A549 (cell line): ENCODE results near the gene MCTP1. TPM values are rescaled to one million over a fixed set of nuclear protein-coding genes. Genes with fewer than 3 reads are reported as not detected.

Source experiments
- ATAC-seq, 2 experiments: fragments of 200-7000 bp in 1 of 2; fragments of >200 bp in 1 of 2; cut with Nextera tagmentation in 1 of 2; cut with Tn5 transposase in 1 of 2; 3 replicates each; pipeline versions ENCODE4 v1.8.0 to v1.9.1; 2018 to 2020; ENCODE audit warnings: mild to moderate bottlenecking in 1 of 2, moderate library complexity in 1 of 2
- CTCF ChIA-PET: fragments of 300-600 bp; sonication (Branson Sonifier 250); formaldehyde crosslinking; extraction: SDS; loops from one replicate; lab custom pipeline; 2021; ENCODE audit warnings: antibody characterized with exemption, inconsistent platforms; lab: Yijun Ruan, JAX
- POLR2A ChIA-PET: fragments of 350-600 bp; formaldehyde crosslinking; extraction: SDS; loops from one replicate; lab custom pipeline; 2021; ENCODE audit warnings: antibody characterized with exemption, inconsistent platforms; lab: Yijun Ruan, JAX
- DNase-seq, 2 experiments: peaks; one replicate each; pipeline versions ENCODE4 v3.0.0 to v3.0.0-alpha.2; 2011 to 2016; ENCODE audit warnings: low read depth in 1 of 2, low spot score in 1 of 2
- FAIRE-seq: peaks from 2 replicates; lab custom pipeline; 2011; peaks lifted over from hg19 to GRCh38; lab: Jason Lieb, UNC
- H3K27ac ChIP-seq, 2 experiments: fragments of >200 bp; sonication (Bioruptor Twin); formaldehyde crosslinking; 3 replicates each; pipeline ENCODE4 v1.5.1; 2016 to 2017
- H3K4me1 ChIP-seq: fragments of >200 bp; sonication (Bioruptor Twin); formaldehyde crosslinking; 3 replicates; pipeline ENCODE4 v1.6.1; 2016
- H3K4me2 ChIP-seq: fragments of >200 bp; sonication (Bioruptor Twin); formaldehyde crosslinking; 3 replicates; pipeline ENCODE4 v1.6.1; 2016
- H3K4me3 ChIP-seq: fragments of >200 bp; sonication (Bioruptor Twin); formaldehyde crosslinking; 3 replicates; pipeline ENCODE4 v1.5.1; 2016
- H3K9me3 ChIP-seq: fragments of >200 bp; sonication (Bioruptor Twin); formaldehyde crosslinking; 3 replicates; pipeline ENCODE4 v1.6.1; 2016
- BHLHE40 ChIP-seq: IDR thresholded peaks from 2 replicates; pipeline ENCODE4 v1.6.1; 2012; ENCODE audit warnings: low read depth, low read length, inconsistent platforms
- CBX2 ChIP-seq: fragments of 200-600 bp; sonication (generic); IDR thresholded peaks from 2 replicates; pipeline ENCODE4 v1.6.1; 2016; ENCODE audit warnings: low read depth, mild to moderate bottlenecking, borderline replicate concordance
- EHMT2 ChIP-seq: fragments of 200-600 bp; sonication (generic); IDR thresholded peaks from 2 replicates; pipeline ENCODE4 v1.6.1; 2016; ENCODE audit warnings: antibody characterized with exemption, low read depth, mild to moderate bottlenecking, moderate library complexity
- EP300 ChIP-seq, 2 experiments: fragments of >200 bp; sonication (Bioruptor Twin); formaldehyde crosslinking; IDR thresholded peaks; 2 replicates in 1 of 2; 3 replicates in 1 of 2; pipeline ENCODE4 v1.6.1; 2016 to 2017
- ESRRA ChIP-seq: fragments of 150-350 bp; IDR thresholded peaks from 2 replicates; pipeline ENCODE4 v1.6.1; 2014; ENCODE audit warnings: mild to moderate bottlenecking, low read length, borderline replicate concordance
- HMGXB4 ChIP-seq: fragments of 250-450 bp; sonication (Bioruptor Pico); IDR thresholded peaks from 2 replicates; pipeline ENCODE4 v1.5.0; 2021; ENCODE audit warnings: mild to moderate bottlenecking, moderate library complexity, borderline replicate concordance
- MAFK ChIP-seq: fragments of 450-650 bp; IDR thresholded peaks from 2 replicates; pipeline ENCODE4 v1.6.1; 2014; ENCODE audit not compliant: partially characterized antibody
- MAZ ChIP-seq: fragments of 150-350 bp; IDR thresholded peaks from 2 replicates; pipeline ENCODE4 v1.6.1; 2014; ENCODE audit warnings: antibody characterized with exemption, low read depth, low read length, borderline replicate concordance
- NFE2L2 ChIP-seq: fragments of 150-350 bp; conservative IDR thresholded peaks from 2 replicates; pipeline ENCODE4 v1.6.1; 2014; ENCODE audit warnings: low read length
- NPAS2 ChIP-seq: fragments of 250-450 bp; sonication (Bioruptor Pico); IDR thresholded peaks from 2 replicates; pipeline ENCODE4 v1.8.0; 2022; ENCODE audit warnings: mild to moderate bottlenecking, moderate library complexity, borderline replicate concordance
- POLR2AphosphoS2 ChIP-seq: conservative IDR thresholded peaks from 2 replicates; pipeline ENCODE4 v1.6.1; 2012; ENCODE audit warnings: low read length, improper control_type of control experiment, inconsistent platforms
- RAD21 ChIP-seq, 2 experiments: fragments of >200 bp in 1 of 2; sonication (Bioruptor Twin) in 1 of 2; formaldehyde crosslinking in 1 of 2; IDR thresholded peaks in 1 of 2; conservative IDR thresholded peaks in 1 of 2; 2 replicates in 1 of 2; 3 replicates in 1 of 2; pipeline ENCODE4 v1.6.1; 2012 to 2018; ENCODE audit warnings: inconsistent platforms in 1 of 2
- RFX5 ChIP-seq: fragments of 450-650 bp; IDR thresholded peaks from 2 replicates; pipeline ENCODE4 v1.7.1; 2014; ENCODE audit warnings: antibody characterized with exemption, mild to moderate bottlenecking, moderate library complexity
- WGBS: methylation state at CpG from one replicate; pipeline ENCODE4 v1.1.6; 2017; ENCODE audit errors: missing lambda C conversion rate; 5-methylcytosine and 5-hydroxymethylcytosine counted together
- polyA plus RNA-seq, 4 experiments: library from polyadenylated mRNA; depleted of rRNA in 3 of 4; stranded (reverse); fragments of >200 nt; fragmentation: RNase III in 1 of 4; extraction: RNeasy Plus Mini Kit Qiagen cat#74134 plus additional on column Dnase treatment in 1 of 4; gene quantifications; 2 replicates in 3 of 4; 3 replicates in 1 of 4; pipeline ENCODE4 v1.2.3, GENCODE V29; 2011 to 2017
- TF ChIP-seq, protein P1 (sequence below): fragments of >200 bp; sonication (Bioruptor Twin); formaldehyde crosslinking; IDR thresholded peaks from 3 replicates; pipeline ENCODE4 v1.6.1; 2016

Gene MCTP1
- polyA plus RNA-seq, 2 of the 4 experiments (the other 2 are of a cell fraction), result 5.4 to 6.9 TPM

DNA sequence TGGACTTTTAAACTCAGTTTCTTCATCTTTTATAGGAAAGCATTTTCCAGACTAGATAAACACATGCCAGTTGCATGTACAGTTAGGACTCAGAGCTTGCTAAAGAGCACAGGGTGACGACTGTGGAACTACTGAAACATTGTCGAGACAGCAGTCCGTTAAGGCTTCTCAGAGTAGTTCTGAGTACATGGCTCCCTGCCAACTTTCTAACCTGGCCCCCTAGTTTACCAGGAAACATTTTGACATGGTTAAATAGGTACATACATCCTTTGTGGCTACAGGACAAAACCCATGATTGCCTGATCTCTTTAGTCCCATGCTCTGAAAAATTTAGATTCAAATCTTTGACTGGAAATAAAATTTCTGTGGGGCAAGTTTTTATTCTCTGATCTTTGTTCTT lies 536.7 kb downstream of the MCTP1 start:
- CTCF ChIA-PET, result interaction anchor here (1.1 to 2.2 kb wide), 2 partner anchors 10 to 22 kb away, joined by 3 to 9 read pairs; no protein-coding TSS in a partner anchor
- POLR2A ChIA-PET, result no interaction called here
- no peak for ATAC-seq
- no peak for FAIRE-seq
- 88% methylated on average over 3 of the region's 3 CpGs for WGBS
- Histone ChIP-seq H3K4me3 (no peak overlapping the region), H3K9me3 (no peaks in the 10 kb centered on the region), H3K27ac (no peak overlapping the region), H3K4me1 (peaks cover 3% of the 10 kb centered on the region; the same call in 1 of the 3 replicates), H3K4me2 (no peak overlapping the region)
- TF ChIP-seq CBX2, result no peak
- no peak for TF ChIP-seq RFX5
- no peak for DNase-seq

- DNase-seq (no peak), FAIRE-seq (no peak), ATAC-seq (no peak)
- ChIA-PET CTCF (interaction anchor here (0.6 to 2.2 kb wide), 3 partner anchors 10 to 208 kb away, joined by 3 to 9 read pairs (median 3); no protein-coding TSS in a partner anchor), POLR2A (no interaction called here)
- Histone ChIP-seq H3K4me3 (no peak overlapping the region), H3K4me2 (no peak overlapping the region), H3K4me1 (peaks cover 3% of the 10 kb centered on the region; the same call in 1 of the 3 replicates), H3K27ac (no peak overlapping the region), H3K9me3 (no peaks in the 10 kb centered on the region)
- WGBS, result 92% methylated on average over 4 of the region's 4 CpGs
- TF ChIP-seq BHLHE40 (no peak), NPAS2 (CRISPR knock-in tag) (no peak), EHMT2 (no peak), MAFK (no peak)
Measured at GRCh38 chr5:94747371-94747770, 537.5 kb downstream of the MCTP1 start.

GRCh38 chr5:94746731-94747124 lies 538.2 kb downstream of the MCTP1 start:
- Histone ChIP-seq H3K9me3 (no peaks in the 10 kb centered on the region), H3K4me2 (no peak overlapping the region), H3K4me3 (no peak overlapping the region), H3K27ac (no peak overlapping the region), H3K4me1 (peaks cover 3% of the 10 kb centered on the region; the same call in 1 of the 3 replicates)
- FAIRE-seq, result no peak
- no peak for DNase-seq
- ATAC-seq, result no peak
- WGBS, result 88% methylated on average over 1 of the region's 1 CpG
- CTCF ChIA-PET, result interaction anchor here (0.6 to 2.2 kb wide), 2 partner anchors 9 to 208 kb away, joined by 3 to 9 read pairs; no protein-coding TSS in a partner anchor
- TF ChIP-seq RAD21 (conservative IDR thresholded peaks at IDR 0.05 in 1 of 2, IDR thresholded peaks at IDR 0.05 in 1 of 2) (no peak), EP300 (IDR thresholded peaks at IDR 0.05) (no peak), MAZ (no peak), ESRRA (no peak), HMGXB4 (CRISPR knock-in tag) (no peak)
- TF ChIP-seq, protein P1, sequence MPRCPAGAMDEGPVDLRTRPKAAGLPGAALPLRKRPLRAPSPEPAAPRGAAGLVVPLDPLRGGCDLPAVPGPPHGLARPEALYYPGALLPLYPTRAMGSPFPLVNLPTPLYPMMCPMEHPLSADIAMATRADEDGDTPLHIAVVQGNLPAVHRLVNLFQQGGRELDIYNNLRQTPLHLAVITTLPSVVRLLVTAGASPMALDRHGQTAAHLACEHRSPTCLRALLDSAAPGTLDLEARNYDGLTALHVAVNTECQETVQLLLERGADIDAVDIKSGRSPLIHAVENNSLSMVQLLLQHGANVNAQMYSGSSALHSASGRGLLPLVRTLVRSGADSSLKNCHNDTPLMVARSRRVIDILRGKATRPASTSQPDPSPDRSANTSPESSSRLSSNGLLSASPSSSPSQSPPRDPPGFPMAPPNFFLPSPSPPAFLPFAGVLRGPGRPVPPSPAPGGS, result no peak
- POLR2A ChIA-PET, result no interaction called here

DNA sequence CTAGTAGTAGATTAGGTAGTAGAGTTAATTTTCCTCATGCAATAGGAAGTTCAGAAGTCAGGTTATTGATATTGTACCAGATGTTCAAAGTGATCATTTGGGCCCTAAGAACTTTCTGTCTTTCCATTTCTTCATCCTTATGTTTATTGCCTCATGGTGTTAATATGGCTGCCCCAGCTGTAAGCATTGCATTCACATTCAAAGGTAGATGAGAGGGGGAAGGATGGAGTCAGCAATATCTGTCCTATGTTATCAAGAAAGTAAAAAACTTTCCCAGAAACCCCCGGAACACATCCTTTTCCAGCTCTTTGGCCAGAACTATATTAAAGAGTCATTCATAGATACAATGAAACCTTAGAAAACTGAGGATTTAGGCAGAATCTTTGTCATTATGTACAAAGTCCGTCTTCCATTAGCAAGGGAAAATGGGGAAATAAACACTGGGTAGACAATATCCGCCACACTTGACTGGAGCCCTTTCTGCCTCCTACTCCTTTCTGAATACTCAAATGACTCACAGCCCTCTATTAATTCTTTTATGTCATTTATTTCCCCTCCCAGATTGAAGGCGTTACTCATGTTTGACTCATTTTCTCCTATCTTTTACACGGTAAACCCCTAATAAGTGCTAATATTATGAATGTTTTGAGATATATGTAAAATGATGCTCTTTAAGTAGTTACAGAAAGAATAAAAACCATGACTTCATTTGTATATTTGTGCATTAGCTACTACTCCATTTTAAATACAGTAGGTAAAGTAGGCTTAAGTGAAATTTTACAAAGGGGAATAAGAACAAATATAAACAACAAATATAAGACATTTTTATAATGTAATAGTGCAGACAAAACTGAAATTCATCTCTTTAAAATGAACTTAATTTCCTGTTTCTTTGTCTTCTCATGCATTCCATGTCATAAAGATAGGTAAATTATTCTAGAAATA lies 538.8 kb downstream of the MCTP1 start:
- no peak overlapping the region for H3K4me3 ChIP-seq
- WGBS, result 66% methylated on average over 5 of the region's 5 CpGs
- TF ChIP-seq NPAS2 (CRISPR knock-in tag) (no peak), POLR2AphosphoS2 (no peak), RAD21 (conservative IDR thresholded peaks at IDR 0.05 in 1 of 2, IDR thresholded peaks at IDR 0.05 in 1 of 2) (no peak), NFE2L2 (no peak), ESRRA (no peak)
- FAIRE-seq (no peak), ATAC-seq (no peak), DNase-seq (no peak)
- no peak overlapping the region for H3K27ac ChIP-seq
- ChIA-PET CTCF (interaction anchor here (2.2 kb wide), 1 partner anchor 8 kb away, joined by 9 read pairs; no protein-coding TSS in a partner anchor), POLR2A (no interaction called here)
- no peak overlapping the region for H3K4me2 ChIP-seq
- H3K4me1 ChIP-seq, result peaks cover 3% of the 10 kb centered on the region; the same call in 1 of the 3 replicates
- no peaks in the 10 kb centered on the region for H3K9me3 ChIP-seq
